HG02571 (cell line): ENCODE data around the gene PLEKHA1.

ENCODE experiments used
- ATAC-seq: cut with Tn5 transposase; IDR thresholded peaks from one replicate; pipeline ENCODE4 v1.9.1; 2021; ENCODE audit warnings: mild to moderate bottlenecking, moderate library complexity; ENCODE audit not compliant: unreplicated experiment

Gene PLEKHA1

DNA sequence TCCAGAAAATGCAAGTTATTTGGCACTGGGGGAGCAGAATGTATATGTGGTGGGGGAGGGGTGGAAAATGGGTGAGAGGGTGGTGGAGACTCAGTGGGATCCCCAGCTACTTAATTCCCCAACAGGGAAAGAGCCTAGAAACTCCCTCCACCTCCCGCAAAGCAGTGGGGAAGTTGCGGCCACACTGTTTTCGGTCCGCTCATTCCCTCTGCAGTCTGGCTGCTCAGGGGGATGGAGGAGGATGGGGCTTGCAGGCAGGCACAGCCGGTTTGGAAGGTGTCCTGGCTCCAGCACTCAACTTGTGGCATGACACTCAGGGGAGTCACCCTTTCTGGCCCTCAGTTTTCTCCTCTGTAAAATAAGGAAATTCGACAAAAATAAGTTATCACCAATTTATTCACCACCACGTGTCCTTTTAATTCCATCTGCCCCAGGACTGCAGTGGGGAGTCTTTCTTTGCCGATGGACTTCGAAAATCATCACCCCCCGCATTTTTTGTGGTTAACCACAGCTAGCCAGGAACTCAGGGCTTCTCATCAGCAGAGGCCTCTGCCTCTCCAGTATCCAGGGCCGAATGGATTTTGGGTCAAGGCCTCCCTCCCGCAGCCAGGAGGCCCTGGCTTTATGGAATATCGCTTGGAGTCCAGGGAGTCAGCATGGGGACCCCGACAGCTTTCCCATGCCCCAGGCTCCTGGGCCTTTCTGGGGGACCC lies 85.2 kb downstream of the PLEKHA1 start:
- no peak for ATAC-seq

DNA sequence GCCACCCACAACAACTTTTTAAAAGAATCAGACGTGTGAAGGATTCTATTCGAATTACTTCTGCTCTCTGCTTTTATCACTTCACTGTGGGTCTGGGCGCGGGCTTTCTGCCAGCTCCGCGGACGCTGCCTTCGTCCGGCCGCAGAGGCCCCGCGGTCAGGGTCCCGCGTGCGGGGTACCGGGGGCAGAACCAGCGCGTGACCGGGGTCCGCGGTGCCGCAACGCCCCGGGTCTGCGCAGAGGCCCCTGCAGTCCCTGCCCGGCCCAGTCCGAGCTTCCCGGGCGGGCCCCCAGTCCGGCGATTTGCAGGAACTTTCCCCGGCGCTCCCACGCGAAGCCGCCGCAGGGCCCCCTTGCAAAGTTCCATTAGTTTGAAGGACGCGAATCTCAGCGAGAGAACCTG lies 86.4 kb downstream of the PLEKHA1 start:
- ATAC-seq, result no peak

DNA sequence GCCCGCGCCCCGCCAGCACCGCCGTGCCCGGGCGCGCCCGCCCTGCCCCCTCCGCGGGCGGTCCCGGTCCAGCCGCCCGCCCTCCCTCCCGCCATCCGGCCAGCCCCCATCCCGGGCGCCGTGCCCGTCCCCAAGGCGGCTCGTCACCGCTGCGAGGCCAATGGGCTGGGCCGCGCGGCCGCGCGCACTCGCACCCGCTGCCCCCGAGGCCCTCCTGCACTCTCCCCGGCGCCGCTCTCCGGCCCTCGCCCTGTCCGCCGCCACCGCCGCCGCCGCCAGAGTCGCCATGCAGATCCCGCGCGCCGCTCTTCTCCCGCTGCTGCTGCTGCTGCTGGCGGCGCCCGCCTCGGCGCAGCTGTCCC lies 86.8 kb downstream of the PLEKHA1 start, which contains the start of gene HTRA1:
Gene HTRA1 (plus strand): TSS at position 187 of the 362 bp plus-strand sequence. CDS start 100 bp downstream, at position 287.
- ATAC-seq, result no peak

DNA sequence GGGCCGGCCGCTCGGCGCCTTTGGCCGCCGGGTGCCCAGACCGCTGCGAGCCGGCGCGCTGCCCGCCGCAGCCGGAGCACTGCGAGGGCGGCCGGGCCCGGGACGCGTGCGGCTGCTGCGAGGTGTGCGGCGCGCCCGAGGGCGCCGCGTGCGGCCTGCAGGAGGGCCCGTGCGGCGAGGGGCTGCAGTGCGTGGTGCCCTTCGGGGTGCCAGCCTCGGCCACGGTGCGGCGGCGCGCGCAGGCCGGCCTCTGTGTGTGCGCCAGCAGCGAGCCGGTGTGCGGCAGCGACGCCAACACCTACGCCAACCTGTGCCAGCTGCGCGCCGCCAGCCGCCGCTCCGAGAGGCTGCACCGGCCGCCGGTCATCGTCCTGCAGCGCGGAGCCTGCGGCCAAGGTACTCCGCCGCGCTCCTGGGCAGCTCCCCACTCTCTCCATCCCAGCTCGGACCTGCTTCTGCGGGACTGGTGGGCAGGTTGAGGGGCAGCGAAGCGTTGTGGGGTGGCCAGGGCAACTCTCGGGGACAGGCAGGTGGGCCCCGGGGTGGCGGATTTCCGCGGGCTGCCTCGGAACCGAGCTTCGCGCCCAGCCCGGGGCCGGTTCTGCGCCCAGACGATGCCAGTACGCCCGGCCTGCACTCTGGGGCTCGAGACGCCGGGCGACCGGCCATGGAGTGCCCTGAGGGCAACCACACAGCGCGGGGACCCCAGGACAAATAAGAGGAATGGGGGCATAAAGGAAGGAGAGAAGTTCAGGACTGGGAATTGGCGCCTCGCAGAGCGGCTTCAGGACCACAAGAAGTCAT lies 87.4 kb downstream of the PLEKHA1 start:
- no peak for ATAC-seq

DNA sequence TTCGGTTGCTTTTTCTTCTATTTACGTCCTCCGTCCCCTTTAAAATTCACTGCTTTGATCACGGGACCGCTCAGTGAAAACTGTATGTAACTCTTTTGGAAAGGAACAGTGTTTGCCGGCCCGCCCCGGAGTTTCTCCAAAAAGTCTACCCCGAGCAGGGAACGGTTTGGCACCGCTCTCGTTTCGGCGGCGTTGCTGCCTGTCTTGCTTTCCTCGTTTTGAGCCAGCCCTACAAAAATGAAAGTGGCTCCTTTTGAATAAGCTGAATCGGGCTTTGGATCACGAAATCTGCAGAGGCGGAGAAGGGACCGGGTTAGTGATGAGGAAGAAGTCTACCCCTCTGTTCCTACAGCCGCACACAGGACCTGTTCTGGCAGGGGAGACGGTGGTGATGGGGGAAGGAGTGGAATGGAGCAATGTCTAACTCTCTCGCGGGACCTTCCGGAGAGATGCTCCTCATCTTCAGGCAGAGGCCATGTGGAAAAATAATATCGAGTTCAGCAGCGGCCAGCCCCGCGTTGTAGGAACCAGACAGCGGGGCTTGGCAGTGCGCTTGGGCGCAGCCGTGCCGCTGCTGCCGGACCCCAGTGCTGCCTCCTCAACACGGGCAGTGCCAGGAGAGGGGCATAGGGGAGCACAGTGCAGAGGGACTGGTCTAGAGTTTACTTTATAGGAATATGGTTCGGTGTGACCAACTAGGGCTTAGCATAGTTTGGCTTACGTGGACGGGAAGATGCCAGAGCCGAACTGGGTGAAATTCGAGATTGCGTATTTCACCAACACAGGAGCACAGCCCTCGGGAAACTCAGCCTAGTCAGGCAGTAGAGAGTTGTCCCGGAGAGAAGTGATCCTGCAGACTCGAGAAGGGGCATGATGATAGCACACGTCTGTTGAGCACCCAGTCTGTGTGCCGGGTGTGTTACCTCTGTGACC lies 88.3 kb downstream of the PLEKHA1 start:
- no peak for ATAC-seq

DNA sequence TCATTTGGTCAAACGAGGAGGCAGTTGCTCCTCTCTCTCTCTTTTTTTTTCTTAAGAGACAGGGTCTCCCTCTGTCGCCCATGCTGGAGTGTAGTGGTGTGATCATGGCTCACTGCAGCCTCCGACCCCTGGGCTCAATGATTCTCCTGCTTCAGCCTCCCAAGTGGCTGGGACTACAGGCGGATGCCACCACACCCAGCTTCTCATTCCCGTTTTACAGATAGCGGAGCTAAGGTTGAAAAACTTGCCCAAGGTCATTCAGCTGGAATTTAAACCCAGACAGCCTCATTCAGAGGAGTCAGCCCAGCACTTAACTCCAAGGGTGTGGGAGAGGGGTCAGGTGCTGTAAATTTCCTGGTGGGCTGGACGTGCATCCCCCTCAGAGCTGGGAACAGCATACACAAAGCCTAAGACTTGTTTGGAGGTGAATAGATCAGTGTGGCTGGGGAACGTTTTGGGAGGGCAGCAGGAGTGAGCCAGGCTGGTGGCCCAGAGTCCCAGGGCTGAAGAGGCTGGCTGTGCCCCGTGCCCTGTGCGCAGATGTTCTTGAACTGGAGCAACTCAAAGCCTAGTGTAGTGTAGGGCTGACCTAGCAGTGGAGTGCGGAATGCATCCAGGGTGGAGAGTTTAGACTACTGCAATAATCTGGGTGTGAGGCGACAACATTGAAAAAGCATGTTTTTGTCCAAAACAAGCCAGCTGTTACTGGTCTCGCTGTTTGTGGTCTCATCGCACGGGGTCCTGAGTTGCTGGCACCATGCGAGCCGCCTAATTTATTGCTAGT lies 89.2 kb downstream of the PLEKHA1 start:
- ATAC-seq, result no peak

DNA sequence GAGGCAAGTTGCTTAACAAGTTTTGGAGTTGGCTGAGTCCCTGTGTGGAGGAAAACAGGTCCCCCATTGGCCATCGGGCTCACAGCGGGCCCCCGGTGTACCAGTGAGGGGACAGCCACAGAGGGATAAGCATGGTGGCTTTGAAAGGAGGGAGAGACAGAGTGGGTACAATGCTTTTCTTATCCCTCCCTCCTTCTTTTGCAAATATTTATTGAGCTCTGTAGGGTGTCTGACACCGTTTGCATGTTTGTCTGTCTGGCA lies 89.7 kb downstream of the PLEKHA1 start:
- ATAC-seq, result no peak

DNA sequence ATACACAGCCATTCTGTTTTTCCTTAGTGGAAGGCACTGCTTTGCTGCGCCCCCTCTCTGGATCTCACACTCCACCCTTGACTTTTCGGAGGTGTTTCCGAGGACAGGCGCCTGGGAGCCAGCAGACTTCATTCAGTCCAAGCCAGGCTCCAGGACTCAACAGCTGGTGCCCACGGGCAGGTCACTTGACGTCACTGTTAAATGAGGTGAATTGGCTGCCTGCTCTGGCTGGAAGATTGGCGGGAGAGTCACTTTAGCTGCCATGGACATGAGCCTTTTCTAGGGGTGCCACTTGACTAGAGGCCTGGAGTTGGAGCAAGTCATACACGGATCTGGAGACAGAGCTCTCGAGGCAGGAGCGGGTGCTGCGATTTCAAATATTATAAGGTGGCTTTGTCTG lies 90.1 kb downstream of the PLEKHA1 start:
- no peak for ATAC-seq

DNA sequence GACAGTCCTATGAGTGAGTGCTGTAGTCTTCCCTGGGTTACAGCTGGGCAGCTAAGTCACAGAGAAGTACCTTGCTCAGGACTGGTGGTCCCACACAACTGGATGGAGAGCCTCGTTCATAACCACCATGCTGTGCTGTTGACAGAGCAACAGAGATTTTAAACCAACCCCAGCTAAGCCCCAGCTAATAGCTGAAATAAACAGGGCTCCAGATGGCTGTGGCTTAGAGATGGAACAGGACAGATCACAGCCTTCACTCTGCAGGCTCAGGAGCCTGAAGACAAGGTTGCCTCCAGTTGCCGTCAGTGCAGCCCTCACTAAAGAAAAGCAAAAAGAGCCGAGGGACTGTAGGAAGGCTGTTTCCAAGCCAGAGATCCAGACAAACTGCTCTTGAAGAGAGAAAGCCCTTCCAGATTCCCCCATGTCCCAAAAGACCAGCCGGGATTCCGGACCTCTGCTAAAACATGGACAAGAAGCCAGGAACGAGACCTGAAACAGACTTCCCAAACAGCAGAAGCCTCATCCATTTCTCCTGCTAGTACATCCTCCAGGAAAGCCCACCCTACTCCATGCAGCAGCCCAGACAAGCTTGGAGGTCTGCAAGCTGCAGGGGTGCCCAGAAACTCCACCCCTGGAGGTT lies 91.0 kb downstream of the PLEKHA1 start:
- no peak for ATAC-seq

DNA sequence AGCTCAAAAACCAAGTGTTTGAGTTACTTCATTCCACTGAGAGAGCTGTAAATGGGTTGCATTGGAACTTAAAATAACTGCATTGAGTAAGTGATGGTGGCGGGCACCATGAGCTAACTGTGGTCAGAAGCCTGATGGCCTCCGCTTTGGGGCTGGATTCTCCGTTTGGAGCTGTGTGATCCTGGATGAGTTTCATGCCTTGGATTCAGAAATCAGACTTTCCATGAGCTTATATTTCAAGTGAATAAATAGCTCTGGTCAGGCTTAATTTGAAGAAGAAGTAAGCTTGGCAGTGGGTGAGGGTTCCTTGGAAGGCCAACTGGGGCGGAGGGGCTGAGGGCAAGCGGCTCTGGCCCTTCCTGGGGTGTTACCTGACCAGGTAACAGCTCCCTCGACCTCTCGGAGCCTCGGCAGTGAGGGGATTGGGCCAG lies 92.5 kb downstream of the PLEKHA1 start:
- no peak for ATAC-seq

DNA sequence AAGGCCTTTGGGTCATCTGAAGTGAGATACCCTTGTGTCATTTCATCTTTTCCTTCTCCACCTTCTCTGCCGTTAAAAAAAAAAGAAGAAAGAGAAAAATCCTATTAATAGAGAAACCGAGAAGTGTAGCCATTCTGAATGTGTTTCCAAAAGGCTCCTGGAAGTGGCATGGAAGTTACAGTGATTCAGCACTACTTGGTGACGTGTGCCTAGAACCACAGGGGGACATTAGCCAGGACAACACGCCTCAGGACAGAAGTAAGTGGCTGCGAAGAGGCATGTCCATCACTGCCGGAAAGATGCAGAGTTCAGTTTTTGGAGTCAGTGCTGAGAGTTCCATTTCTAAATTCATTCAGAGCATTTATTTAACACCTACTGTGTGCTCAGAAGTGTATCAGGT lies 93.2 kb downstream of the PLEKHA1 start:
- no peak for ATAC-seq

DNA sequence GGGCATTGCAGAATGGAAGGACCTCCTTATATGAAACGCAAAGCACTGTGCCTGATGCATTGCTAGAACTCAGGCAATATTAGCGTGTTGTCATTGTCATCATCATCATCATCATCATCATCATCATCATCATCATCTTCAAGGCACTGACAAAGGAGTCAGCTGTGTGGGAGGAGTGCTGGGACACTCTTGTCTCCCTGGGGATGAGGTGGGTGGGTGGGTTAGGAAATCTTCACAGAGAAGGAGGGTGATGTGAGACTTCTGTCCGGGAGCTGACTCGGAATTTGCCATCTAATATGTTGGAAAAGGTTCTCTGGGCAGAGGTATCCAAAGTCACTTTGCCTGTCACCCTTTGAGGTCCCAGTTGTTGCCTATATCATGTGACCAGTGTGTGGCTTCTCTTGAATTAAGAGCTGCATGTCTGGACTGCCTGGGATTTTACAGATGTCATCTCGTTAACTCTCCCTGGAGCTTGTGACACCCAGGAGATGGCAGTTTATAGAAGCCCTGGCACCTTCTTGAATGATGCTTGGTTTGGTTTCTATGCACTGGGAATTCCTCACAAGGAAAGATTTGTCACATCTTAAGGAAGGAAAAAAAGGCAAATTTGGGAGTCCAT lies 93.9 kb downstream of the PLEKHA1 start:
- ATAC-seq, result no peak

DNA sequence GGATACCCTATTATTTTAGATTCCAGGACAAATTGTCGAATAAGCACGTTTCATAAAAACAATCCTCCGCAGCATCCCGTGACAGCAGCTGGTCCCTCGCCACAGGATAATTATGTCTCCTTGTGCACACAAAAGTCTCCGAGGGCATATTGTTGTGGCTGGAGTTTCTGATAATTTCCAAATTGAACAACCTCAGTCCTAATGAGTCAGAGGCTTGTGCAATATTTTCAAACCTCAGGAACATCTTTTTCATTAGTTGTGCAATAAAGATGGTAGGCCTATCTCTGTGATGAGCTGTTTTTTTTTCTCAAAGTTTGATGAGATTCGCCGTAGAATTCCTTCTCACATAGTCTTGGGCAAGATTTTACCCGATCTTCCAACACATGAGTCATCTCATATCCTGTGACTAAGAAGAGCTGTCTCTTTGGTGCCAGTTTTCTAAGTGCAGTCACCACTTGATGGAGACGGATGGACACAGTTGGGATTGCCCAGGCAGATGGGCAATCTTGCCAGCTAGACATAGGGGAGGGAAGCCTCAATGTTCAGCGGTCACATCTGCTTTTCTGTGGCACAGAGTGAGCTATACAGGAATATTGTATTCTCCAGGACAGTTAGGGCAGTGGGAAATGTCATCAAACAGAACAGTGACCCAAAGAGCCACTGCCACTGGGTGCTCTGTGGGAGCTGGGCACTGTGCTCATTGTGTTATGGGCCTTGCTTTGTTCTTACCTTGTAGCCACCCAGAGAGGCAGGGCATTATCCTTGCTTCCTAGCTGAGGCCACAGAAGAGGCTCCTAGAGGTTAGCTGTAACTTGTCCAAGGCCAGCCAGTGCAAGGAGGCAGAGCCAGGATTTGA lies 94.6 kb downstream of the PLEKHA1 start:
- no peak for ATAC-seq

DNA sequence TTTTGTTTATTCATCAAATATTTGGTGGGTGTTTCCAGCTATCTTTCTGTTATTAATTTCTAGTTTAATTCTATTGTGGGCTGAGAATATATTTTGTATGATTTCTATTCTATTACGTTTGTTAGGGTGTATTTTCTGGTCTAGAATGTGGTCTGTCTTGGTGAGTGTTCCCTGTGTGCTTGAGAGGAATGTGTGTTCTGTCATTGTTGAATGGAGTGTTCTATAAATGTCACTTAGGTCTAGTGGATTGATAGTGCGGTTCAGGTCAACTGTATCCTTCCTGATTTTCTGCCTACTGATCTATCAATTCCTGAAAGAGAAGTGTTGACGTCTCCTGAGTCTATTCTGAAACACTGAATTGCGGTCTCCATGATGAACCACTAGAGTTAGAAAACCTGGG lies 95.3 kb downstream of the PLEKHA1 start:
- ATAC-seq, result no peak

DNA sequence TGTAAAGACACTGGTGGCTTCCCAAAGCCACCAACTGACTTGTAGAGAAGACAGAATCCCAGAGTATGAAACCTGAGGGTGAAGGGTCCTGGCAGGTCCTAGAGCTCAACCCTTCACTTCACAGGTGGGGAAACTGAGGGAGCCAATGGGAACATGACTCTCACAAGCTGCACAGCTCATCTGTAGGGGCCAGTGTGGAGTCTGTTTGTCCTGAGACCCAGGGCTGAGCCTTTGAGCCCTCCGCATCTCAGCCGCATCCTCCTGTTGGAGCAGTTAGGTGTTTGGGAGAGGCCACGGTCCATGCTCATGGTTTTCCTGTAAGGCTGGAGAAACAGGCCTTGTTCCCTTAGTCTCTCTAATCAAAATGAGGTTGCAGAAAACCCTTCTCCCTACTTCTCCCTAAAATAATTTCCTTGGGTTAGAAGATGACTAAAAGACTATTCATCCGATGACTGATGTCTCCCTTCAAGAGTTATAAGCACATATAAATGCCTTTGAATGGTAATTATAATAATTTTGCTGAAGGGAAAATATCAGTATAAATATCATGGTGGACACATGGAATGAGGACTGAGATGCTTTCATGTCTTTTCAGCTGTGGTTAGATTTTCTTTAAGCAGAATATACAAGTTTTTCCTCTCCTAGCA lies 97.1 kb downstream of the PLEKHA1 start:
- ATAC-seq, result no peak

DNA sequence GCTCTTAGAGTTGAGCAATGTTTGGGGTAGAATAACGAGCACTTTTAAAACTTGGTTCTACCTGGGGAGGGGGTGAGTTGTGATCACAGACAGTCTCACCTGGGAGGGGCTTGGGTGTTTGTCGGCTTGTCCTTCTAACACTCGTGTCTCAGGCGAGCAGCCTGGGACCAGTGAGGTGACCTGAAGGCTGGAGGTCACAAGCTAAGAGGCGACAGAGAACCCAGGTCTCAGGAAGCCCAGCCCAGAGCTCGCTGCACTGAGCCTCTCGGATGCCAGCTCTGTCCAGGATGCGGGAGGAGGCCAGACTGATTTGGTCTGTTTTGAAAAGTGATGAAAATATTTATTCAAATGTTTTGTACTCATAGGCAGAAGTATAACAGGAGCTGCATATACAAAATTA lies 98.6 kb downstream of the PLEKHA1 start:
- ATAC-seq, result no peak

DNA sequence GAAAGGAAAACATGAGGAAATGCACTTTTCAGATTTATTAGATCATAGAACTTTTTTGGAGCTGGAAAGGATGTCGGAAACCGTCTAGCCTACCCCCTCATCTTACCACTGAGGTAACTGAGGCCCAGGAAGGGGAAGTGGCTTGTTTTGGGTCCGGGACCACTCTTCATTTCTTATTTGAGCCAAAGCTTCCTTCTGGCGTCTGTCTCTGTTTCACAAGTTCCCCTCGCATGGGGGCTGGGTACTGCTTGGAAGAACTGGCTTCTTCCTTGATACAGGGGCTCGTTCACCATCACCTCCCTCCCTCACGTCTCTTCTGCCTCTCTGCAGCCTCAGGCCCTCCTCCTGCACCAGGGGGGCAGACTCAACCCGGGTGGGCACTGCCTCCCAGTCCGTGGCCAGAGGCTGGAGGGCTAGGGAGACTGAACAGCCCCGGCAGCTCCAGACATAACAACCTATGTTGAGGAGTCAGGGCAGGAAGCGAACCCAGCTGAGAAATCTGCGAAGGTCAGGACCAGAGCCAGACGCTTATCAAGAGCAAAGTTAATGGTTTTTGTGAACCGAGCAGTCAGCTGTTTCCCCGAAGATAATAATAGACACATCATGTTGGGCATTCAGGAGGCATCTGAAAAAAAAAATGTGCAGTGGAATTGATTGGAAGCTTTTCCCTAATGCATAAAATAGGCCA lies 99.8 kb downstream of the PLEKHA1 start:
- ATAC-seq, result no peak

DNA sequence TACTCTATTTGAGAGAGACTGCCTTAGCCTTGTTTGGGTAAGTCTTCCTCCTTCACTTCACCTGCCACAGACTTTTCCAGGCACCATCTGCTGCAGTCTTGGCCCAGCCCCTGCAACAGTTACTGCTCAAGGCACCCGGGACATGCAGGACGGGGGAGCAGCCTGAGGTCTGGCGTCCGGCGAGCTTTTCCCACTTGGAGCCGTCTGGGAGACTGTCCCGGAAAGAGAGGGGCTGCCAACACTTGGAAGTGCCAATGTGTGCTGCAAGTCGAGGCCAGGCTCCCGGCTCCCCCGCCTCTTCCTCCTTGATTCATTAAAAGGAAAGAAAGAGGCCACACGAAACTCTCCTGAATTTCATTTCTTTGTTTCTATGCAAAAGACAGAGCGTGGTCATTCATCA lies 100.6 kb downstream of the PLEKHA1 start:
- ATAC-seq, result no peak
